GM18502 (cell line): ENCODE measurements around the gene TBC1D8.

ENCODE experiments used
- ATAC-seq: cut with Tn5 transposase; IDR thresholded peaks from one replicate; pipeline ENCODE4 v1.9.1; 2021; ENCODE audit warnings: mild to moderate bottlenecking; ENCODE audit not compliant: unreplicated experiment, poor library complexity

Gene TBC1D8

GRCh38 chr2:100964681-100965169 is 186.5 kb downstream of the TBC1D8 start:
- ATAC-seq = no peak

- ATAC-seq = no peak
These were observed 187.0 kb downstream of the TBC1D8 start for GRCh38 chr2:100964222-100964621.

- no peak for ATAC-seq
These were observed 188.2 kb downstream of the TBC1D8 start for GRCh38 chr2:100963026-100963375.

GRCh38 chr2:100962366-100963025 is 188.7 kb downstream of the TBC1D8 start:
- ATAC-seq = no peak

GRCh38 chr2:100960688-100961087 is 190.5 kb downstream of the TBC1D8 start:
- ATAC-seq = no peak

- ATAC-seq = no peak
These were observed 191.8 kb downstream of the TBC1D8 start for GRCh38 chr2:100959225-100959880.

GRCh38 chr2:100957996-100958653 is 193.1 kb downstream of the TBC1D8 start:
- ATAC-seq = no peak
